GM18520 (cell line): ENCODE data around the gene TRAP1.

Experiments used
- ATAC-seq: cut with Tn5 transposase; IDR thresholded peaks from one replicate; pipeline ENCODE4 v1.9.1; 2021; ENCODE audit not compliant: unreplicated experiment

Gene TRAP1

DNA sequence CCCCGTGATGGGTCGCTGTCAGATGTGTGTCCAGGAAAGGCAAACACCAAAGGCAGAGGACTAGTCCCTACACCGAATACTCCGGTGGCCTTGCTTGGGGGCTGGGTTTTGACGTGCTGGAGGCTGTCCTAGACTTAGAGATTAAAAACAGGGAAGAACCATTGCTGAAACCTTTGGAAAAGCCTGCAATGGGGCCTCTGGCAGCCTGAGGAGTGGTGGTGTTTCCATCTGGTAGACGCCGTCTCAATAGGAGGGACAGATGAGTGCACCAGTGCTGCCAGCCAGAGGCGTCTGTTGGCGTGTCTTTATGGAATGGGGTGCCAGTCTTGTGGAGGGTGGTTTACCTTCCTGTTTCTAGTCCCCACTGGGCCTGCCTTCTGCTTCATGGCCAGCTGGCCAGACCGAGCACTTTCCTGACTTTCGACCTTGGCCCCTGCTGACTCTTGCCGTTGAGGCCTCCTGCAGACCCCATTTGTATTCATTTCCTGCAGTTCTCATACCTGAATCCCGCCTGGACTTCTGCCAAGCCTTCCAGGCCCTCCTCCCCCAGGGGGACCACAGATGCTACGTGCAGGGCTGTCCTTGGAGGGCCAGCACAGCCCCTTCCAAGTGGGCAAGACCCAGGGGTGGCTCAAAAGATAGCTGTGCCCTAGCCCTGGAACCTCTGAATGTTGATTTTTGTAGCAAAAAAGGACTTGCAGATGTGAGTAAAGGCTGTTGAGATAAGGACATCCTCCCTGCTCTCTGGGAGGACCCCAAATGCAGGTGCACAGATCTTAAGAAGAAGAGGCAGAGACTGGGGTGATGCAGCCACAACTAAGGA, 64.7 kb downstream of the TRAP1 start:
- ATAC-seq = no peak

DNA sequence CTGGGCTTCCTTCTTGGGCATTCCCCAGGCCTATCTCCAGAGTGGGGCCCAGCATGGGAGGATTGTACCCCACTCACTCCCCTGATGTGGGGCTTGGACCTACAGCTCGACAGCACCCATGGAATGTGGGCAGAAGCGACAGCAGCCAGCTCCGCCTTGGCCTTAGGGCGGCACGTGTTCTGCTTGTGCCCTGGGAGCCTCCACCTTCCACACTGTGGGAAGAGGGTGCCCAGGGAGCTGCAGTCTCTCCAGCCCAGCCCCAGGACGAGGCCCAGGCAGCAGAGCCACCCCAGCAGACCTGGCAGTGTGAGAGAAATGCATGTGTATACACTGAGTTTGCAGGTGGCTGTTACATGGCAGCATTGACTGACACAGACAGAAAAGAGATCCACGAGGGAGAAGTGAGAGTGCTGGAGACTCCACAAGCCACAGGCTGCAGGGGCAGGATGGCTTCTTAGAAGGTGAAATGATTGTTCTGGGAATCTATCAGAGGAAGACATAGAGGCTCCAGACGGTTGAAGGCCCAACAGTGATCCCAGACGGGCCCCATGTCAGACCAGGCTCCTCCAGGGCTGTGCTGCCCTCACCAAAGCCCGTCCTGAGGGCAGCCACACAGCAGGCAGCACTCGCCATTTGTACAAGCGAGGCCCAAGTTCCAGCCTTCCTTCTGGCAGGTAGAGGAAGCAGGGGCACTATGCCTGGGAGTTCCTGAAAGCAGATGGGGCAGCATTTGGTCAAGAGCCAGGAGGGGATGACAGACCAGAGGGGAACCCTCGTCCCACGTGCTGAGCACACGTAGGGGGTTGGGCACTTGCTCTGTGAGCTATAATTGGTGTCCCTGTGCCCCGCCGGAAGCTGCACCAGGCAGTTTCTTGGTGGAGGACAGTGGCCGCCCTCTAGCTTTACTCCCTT, 65.6 kb downstream of the TRAP1 start:
- no peak for ATAC-seq

DNA sequence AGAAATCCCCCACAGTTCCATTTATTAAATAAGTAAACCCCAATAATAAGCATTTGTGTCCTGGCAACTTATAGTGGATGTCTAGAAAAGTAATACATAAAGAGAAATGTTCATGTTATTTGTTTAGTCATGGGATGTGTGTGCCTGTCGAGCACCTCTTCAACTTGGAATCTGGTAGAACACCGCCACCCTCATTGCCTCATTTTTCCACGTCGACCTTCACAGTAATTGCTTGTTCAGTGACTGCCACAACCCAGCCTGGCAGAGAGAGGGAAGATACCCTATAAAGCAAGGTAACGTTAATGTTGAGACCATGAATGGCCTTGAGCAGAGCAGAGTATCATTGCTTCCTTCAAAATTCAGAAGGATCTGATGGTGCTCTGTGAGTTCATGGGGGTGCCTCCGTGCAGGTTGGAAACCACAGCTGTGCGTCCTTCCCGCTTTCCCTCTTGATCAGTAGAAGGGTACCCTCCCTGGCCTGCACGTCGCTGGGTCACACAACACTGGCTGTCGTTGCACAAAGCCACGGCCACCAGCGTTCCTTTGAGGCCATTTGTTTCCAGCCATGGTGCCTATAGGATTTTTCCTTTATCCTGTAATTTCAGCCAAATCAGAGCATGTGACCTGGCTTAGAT, 66.6 kb downstream of the TRAP1 start:
- no peak for ATAC-seq

DNA sequence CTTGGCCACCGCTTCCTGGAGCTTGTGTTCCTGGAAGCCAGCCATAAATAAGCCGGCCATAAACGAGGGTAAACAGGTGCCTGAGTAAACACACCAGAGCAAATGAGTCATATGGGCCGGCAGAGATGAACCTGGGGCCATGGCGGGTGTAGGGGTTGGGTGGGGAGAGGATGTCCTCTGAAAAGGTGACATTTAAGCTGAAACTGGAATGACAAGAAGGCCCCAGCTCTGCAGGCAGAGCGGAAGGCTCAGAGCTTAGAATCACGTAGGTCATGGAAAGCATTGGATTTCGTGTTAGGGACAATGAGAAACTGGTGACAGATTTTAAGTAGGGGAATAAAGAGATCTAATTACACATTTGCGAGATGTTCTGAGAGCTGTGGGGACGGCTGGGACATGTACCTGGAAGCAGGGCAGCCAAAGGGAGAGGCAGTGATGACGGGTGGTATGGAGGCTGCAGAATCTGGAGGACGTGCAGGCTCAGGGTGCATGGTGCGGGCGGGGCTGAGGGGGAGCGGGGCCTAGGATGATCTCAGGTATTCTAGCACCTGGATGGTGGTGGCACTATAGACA, 70.9 kb downstream of the TRAP1 start:
- no peak for ATAC-seq

DNA sequence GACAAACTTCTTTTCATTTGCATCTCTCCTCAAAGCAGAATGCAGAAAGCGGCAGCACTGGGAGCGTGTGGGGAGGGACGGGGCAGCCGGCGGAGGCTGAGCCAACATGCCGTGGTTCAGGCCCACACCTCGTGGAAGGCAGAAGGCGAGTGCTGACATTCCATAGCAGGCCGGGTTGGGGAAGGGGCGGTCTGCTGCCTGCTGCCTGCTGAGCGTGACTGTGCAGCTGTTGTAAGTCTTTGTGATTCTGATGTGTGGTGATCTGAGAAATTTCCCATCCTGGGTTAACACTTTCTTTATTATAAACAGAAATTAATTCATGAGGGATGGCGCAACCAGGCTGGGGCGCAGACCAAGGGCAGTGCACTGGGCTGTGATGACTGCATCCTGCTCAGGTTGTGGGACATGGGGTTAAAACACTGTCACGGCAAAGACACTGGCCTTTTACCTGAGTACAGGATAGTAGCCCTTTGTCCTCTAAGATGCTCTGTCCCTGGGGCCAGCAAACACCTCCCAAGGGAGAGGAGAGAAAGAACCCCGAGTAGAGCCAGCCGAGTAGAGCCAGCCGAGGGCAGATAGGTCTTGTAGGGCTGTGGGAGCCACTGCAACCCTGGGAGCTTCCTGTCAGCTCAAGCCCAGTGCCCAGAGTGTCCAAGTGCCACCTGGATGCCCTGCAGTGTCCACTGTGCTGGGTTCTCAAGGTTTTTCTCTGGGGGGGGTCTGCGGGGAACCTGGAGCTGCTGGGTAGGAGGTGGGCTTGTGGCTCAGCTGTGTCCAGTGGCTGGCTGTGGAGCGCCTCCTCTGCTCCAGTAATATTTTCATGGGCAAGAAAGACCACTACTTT, 71.6 kb downstream of the TRAP1 start:
- no peak for ATAC-seq

DNA sequence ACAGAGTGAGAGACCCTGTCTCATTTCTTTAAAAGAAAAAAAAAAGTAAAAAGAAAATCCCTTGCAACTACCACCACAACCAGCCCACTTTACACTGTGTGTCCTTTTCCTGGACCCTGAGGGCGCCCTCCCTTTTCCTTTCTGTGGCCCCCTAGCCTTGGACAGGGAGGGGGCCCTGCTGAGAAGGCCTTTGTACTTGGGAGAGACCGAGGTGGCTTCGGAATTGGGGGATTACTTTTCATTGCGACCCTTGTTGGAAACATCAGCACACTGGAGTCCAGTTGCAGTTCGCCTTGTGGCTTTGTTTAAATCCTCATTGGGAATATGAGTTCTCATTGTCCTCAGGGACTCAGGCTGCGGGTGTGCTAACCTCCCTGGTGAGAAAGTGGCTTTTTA, 72.2 kb downstream of the TRAP1 start:
- ATAC-seq = no peak

DNA sequence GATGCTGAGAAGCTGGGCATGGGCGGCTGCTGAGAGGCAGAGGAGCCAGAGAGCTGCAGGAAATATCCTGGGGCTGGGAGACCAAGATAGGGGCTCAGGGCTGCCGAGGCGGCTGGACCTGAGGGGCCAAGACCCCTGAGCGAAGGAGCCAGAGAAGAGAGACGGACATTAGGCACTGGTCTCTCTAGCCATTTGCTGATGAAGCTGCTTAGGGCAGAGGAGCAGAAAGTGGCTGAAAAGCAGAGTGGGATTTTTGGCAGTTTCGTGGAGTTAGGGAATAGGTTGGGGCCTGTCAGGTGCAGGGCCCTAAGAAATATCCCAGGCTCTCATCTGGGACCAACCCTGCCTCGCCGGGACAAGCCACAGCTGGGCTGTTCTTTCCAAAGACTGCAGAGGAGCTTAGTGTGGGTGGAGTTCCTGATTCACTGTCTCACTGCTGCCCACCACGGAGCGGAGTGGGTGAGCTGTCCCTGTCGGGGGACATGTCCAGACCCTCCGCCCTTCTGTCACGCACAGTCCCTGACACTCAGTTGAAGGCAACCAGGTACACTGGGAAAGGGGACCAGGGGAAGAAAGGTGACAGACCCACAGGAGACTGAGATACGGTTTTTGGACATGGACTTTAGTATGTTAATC, 74.1 kb downstream of the TRAP1 start:
- ATAC-seq = no peak

DNA sequence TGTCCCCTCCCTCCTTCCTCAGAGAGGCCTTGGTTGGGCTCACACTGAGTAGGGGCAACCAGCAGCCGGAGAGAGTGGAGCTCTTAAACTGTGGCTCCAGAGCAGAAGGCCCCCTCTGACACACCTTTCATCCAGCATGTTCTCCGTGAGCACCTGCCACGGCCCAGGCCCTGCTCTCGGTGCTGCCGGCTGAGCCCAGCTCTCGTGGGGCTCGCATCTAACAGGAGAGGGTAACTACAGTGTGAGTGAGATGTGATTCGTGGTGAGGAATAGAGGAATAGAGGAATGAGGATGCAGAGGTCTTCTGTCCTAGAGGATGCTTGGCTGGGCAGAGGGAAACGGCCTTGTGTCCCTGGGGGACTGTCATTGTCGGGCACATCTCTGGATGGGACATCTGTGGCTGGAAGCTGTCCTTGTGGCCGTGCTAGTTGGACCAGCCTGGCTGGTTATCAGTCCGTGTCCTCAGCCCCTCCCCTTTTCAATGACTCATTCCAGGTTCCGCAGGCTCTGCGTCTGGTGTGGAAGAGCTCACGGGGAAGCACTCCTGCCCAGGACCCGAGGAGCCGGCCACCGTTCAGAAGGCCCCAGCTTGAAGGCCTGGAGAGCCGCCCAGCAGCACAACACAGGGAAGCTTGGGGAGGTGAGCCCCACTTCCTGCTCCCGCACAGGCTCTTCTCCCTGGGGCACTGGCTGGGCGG, 74.8 kb downstream of the TRAP1 start:
- ATAC-seq = no peak

DNA sequence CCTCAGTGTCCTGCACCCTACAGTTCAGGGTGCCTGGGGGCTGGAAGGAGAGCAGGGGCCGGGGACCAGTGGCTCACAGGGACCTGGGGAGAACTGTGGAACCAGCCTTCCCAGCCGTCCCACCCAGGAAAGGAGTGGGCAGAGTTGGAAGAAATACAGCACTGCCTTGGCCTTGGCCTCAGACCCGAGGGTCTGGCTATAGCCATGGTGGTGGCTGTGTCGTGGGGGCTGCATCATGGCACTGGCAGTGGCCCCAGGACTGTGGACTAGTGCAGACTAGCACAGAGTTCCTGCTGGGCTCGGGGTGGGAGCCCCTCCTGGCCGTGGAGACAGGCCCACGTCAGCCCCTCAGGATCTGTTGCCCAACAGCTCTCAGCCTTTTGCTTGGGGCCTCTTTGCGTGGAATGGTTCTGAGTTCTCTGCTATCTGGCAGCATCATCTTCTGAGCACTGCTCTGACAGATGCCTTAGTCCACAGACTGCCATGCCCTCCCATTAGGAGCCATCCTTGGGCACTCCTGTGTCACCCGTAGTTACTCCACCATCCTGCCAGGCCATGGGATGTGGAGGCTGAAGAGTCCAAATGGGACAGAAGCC, 75.4 kb downstream of the TRAP1 start:
- no peak for ATAC-seq

DNA sequence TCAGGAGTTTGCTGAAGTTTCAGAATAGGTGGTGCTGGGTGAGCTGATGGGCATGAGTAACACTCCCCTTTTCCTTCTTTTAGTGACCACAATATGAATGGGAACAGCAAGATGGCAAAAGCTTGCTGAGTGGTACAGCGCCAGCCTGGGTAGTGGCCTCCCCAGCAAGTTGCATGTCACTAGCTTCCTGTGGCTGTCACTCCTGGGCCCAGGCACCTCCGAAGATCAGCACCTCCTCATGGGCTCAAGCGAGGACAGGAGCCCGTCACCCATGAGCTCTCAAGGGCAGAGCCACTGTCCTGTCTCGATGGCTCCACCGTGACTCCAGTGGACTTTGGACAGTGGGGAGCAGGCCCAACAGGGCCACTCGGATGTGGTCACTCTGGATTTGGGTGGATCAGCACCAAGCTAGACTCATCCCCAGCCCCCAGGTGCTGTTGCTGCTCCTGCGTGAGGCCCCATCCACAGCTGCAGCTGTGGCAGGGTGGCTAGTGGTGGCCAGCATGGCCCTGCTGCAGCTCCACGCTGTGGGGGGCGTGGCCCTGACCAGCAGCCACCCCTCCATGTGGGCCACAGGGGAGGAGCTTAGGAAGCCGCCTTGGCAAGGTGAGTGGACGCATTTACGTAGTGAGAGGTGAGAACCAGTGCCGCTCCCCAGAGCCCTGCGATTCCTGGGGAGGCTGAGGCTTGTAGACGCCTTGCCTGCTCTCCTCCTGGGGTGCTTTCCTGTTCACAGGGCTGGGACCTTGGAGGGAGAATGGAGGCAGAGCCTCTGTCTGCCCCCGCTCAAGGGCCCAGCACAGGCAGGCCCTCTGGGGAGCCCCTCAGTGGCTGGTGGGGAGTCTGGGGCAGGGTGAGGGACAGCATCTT, 76.5 kb downstream of the TRAP1 start:
- ATAC-seq = no peak

DNA sequence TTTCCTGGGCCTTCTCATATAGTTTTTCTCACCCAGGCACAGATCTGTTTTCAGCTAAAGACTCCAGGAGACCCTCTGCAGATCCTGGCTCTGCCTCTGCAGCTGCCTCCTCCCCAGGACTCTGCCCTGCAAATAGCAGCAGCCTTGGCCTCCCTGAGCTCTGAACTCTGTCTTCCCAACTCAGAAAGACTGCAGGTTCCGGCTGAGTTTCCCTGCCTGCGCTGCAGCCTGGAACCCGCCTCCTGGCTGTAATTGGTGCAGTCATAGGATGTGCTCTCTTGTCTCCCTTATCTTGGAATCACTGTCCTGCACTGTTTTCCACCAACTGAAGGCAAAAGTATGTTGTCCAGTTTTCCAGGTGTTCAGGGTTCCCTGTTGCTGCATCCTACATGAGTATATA, 77.1 kb downstream of the TRAP1 start:
- ATAC-seq = no peak

DNA sequence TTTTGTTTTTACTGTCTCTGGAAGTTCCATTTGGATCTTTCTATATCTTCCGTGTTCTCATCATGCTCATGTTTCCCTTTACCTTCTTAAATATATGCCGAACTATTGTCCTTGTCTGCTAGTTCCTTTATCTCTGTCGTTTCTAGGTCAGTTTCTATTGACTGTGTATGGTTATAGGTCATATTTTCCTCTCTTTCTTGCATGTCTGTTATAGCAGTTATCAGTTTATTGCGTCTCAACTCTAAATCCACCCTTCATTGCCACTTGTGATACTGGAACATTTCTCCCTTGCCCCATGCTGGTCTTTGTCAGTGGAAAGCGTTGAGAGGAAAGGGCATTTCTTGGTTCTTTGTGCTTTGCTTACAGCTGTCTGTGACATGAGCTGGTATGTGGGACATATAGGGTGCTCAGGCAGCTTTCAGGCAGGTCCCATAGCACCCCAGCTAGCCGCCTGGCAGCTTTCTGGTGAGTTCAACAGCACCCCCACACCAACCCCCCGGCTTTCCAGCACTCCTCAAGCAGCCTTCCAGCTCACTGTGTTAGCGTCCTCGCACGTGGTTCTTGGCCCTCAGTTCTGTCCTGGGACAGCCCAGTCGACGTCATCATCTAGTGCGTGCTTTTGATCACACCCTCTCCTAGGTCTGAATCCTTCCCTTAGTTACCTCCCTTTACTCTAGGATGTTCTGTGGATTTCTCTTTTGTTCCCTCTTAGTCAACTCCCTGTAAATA, 78.2 kb downstream of the TRAP1 start:
- no peak for ATAC-seq

DNA sequence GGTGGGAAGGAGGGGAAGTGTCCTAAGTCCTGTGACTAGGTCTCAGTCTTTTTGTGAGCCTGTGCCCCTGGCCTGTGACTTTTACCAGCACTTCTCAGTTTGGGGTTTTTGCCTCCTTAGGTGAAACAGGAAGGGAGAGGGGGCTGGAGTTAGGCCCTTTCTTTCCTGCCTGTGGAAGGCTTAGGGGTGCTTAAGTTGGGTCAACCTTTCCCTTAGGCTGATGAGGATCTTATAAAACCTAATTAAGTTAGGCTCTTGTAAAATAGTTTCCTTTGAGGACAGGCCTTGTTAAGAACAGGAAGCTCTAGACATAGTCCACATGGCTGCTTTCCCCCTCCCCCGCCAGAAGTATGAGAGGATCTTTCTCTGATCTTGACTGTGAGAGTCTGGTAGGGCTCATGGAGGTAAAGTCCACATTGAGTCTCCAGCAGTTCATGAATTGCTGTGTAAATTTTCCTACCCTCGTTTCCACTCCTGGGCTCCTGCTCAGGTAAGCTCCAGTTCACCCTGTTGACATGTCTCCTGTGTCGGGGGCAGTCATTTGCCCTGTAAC, 79.9 kb downstream of the TRAP1 start:
- no peak for ATAC-seq

DNA sequence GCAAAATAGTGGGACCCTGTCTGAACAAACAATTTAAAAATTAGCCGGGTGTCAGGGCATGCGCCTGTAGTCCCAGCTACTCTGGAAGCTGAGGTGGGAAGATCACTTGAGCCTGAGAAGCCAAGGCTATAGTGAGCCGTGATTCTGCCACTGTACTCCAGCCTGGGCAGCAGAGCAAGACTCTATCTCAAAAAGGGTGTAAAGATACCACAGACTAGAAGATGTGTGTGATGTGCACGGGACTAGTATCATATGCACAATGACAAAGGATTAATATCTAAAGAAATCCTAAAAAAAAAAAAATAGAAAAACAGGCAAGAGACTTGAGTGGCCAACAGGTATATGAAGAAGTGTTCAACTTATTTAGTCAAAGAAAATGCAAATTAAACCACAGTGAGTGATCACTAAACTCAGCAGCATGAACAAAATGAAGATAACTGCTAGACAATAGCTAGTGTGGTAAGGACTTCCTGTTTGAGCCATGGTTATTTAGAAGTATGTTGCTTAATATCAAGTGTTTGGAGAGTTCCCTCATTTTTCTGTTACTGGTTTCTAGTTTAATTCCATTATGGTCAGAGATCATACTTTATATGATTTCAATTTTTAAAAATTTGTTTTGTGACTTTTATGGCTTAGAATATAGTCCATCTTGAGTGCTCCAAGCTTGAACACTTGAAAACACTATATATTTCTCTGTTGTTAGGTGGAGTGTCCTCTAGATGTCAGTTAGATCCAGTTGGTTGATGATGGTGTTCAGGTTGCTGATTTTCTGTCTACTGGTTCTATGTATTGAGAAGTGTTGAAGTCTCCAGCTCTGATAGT, 91.2 kb downstream of the TRAP1 start:
- no peak for ATAC-seq

DNA sequence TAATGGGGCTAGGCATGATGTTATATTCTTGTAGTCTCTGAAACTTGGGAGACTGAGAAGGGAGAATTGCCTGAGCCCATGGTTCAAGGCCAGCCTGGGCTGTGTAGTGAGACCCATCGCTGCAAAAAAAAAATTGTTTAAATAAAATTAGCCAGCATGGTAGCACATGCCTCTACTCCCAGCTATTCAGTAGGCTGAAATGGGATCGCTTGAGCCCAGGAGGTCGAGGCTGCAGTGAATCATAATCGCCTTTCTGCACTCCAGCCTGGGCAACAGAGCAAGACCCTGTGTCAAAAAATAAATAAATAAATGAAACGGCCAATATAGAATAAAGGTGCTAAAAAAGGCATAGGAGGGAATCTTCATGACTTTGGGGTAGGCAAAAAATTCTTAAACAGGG, 92.0 kb downstream of the TRAP1 start:
- no peak for ATAC-seq

DNA sequence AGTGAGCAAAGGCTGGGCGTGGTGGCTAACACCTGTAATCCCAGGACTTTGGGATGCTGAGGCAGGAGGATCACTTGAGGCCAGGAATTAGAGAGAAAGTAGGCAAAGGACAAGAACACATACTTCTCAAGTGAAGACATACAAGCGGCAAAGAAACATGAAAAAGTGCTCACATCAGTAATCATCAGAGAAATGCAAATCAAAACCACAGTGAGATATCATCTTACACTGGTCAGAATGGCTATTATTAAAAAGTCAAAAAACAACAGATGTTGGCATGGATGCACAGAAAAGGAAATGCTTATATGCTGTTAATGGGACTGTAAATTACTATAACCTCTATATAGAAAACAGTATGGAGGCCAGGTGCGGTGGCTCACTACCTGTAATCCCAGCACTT, 93.7 kb downstream of the TRAP1 start:
- no peak for ATAC-seq
